H1 (cell line): ENCODE measurements around the gene PRKAG3. TPM values are rescaled to one million over a fixed set of nuclear protein-coding genes. Genes with fewer than 3 reads are reported as not detected.

Source experiments
- CTCF ChIA-PET: fragments of 300-600 bp; sonication (Branson Sonifier 250); formaldehyde crosslinking; loops from one replicate; lab custom pipeline; 2021; ENCODE audit not compliant: partially characterized antibody; lab: Charles Lee
- POLR2A ChIA-PET: fragments of 300-600 bp; sonication (Branson Sonifier 250); formaldehyde crosslinking; loops from one replicate; lab custom pipeline; 2021; ENCODE audit warnings: inconsistent platforms; ENCODE audit not compliant: partially characterized antibody; lab: Charles Lee
- DNase-seq, 2 experiments: peaks; one replicate each; pipeline versions ENCODE4 v3.0.0 to v3.0.0-alpha.2; 2010 to 2022; ENCODE audit warnings: low spot score in 2 of 2, low read depth in 1 of 2, mixed read lengths in 1 of 2
- FAIRE-seq: peaks from 2 replicates; lab custom pipeline; 2011; peaks lifted over from hg19 to GRCh38; lab: Jason Lieb, UNC
- H2AFZ ChIP-seq: 2 replicates; pipeline ENCODE4 v1.8.1; 2012; ENCODE audit warnings: low read length, inconsistent platforms
- H2AK5ac ChIP-seq: 2 replicates; pipeline ENCODE4 v1.6.1; 2013; ENCODE audit warnings: low read depth, low read length
- H2BK120ac ChIP-seq: replicated peaks from 2 replicates; pipeline ENCODE3; 2013; ENCODE audit warnings: low read depth, low read length, inconsistent platforms
- H2BK12ac ChIP-seq: 2 replicates; pipeline ENCODE4 v1.6.1; 2013; ENCODE audit warnings: low read depth, low read length
- H2BK15ac ChIP-seq: 2 replicates; pipeline ENCODE4 v1.6.1; 2013; ENCODE audit warnings: low read length
- H2BK20ac ChIP-seq: 2 replicates; pipeline ENCODE4 v1.6.1; 2013; ENCODE audit warnings: low read length
- H2BK5ac ChIP-seq: 2 replicates; pipeline ENCODE4 v1.6.1; 2013; ENCODE audit warnings: low read depth, low read length
- H3K14ac ChIP-seq: 2 replicates; pipeline ENCODE4 v1.6.1; 2013; ENCODE audit warnings: inconsistent platforms; ENCODE audit not compliant: insufficient read length
- H3K18ac ChIP-seq: 2 replicates; pipeline ENCODE4 v1.6.1; 2013; ENCODE audit warnings: low read length; ENCODE audit errors: extremely low read depth
- H3K23ac ChIP-seq: 2 replicates; pipeline ENCODE4 v1.6.1; 2013; ENCODE audit warnings: inconsistent platforms; ENCODE audit not compliant: insufficient read length
- H3K23me2 ChIP-seq: 2 replicates; pipeline ENCODE4 v1.6.1; 2013; ENCODE audit warnings: low read depth, low read length
- H3K27ac ChIP-seq: 2 replicates; pipeline ENCODE4 v1.6.1; 2011; ENCODE audit warnings: low read depth, low read length, inconsistent platforms
- H3K27me3 ChIP-seq, 4 experiments: replicated peaks in 1 of 4; 1 replicate in 1 of 4; 2 replicates in 3 of 4; pipeline versions ENCODE4 v1.6.1 to v1.8.1; 2011 to 2013; ENCODE audit warnings: low read length in 3 of 4, mild to moderate bottlenecking in 3 of 4, inconsistent platforms in 2 of 4, mixed read lengths in 2 of 4, moderate library complexity in 1 of 4; ENCODE audit not compliant: control insufficient read depth in 3 of 4, insufficient read depth in 3 of 4; ENCODE audit errors: extremely low read depth in 1 of 4
- H3K36me3 ChIP-seq, 4 experiments: 2 replicates each; pipeline versions ENCODE4 v1.6.1 to v1.8.1; 2011 to 2013; ENCODE audit warnings: mild to moderate bottlenecking in 4 of 4, low read length in 3 of 4, moderate library complexity in 2 of 4, control low read depth in 1 of 4, inconsistent platforms in 1 of 4; ENCODE audit not compliant: insufficient read depth in 4 of 4, control insufficient read depth in 2 of 4
- H3K4ac ChIP-seq: replicated peaks from 2 replicates; pipeline ENCODE3; 2013; ENCODE audit warnings: low read length, low read depth, mixed read lengths, inconsistent platforms; ENCODE audit not compliant: insufficient read length
- H3K4me1 ChIP-seq, 4 experiments: replicated peaks in 1 of 4; 1 replicate in 1 of 4; 2 replicates in 3 of 4; pipeline versions ENCODE4 v1.6.1 to v1.8.1; 2011 to 2013; ENCODE audit warnings: low read length in 3 of 4, inconsistent platforms in 2 of 4, mixed read lengths in 1 of 4; ENCODE audit not compliant: insufficient read depth in 4 of 4, control insufficient read depth in 3 of 4
- H3K4me2 ChIP-seq, 2 experiments: 2 replicates each; pipeline versions ENCODE4 v1.6.1 to v1.8.1; 2011 to 2013; ENCODE audit warnings: low read depth in 2 of 2, low read length in 2 of 2, control low read depth in 1 of 2, inconsistent platforms in 1 of 2, mild to moderate bottlenecking in 1 of 2; ENCODE audit not compliant: insufficient read depth in 1 of 2
- H3K4me3 ChIP-seq, 4 experiments: fragments of 200-600, 300-600 bp in 1 of 4; sonication (generic), shearing (Covaris generic), sonication (Bioruptor Twin) in 1 of 4; 2 replicates each; pipeline versions ENCODE4 v1.5.1 to v1.8.1; 2011 to 2016; ENCODE audit warnings: low read length in 4 of 4, low read depth in 3 of 4, control low read depth in 2 of 4, inconsistent platforms in 2 of 4, mild to moderate bottlenecking in 2 of 4, mixed read lengths in 1 of 4, moderate library complexity in 1 of 4; ENCODE audit not compliant: insufficient read depth in 2 of 4; ENCODE audit errors: extremely low read depth in 1 of 4
- H3K56ac ChIP-seq: replicated peaks from 2 replicates; pipeline ENCODE3; 2013; ENCODE audit warnings: low read depth, mild to moderate bottlenecking, mixed read lengths, low read length, inconsistent platforms; ENCODE audit not compliant: insufficient read length
- H3K79me1 ChIP-seq: 2 replicates; pipeline ENCODE4 v1.6.1; 2013; ENCODE audit warnings: low read depth, low read length, control low read depth
- H3K79me2 ChIP-seq, 2 experiments: 2 replicates each; pipeline versions ENCODE4 v1.6.1 to v1.8.1; 2012 to 2013; ENCODE audit warnings: low read length in 2 of 2, mild to moderate bottlenecking in 2 of 2, inconsistent platforms in 1 of 2; ENCODE audit not compliant: insufficient read depth in 2 of 2, control insufficient read depth in 1 of 2
- H3K9ac ChIP-seq, 4 experiments: replicated peaks in 1 of 4; 1 replicate in 1 of 4; 2 replicates in 3 of 4; pipeline versions ENCODE4 v1.6.1 to v1.8.1; 2011 to 2013; ENCODE audit warnings: low read depth in 3 of 4, low read length in 3 of 4, control low read depth in 2 of 4, mild to moderate bottlenecking in 2 of 4, moderate library complexity in 2 of 4, inconsistent platforms in 1 of 4; ENCODE audit errors: extremely low read depth in 1 of 4
- H3K9me3 ChIP-seq, 2 experiments: 2 replicates each; pipeline versions ENCODE4 v1.6.1 to v1.8.1; 2012 to 2013; ENCODE audit warnings: mild to moderate bottlenecking in 2 of 2, moderate library complexity in 2 of 2, control low read depth in 1 of 2, inconsistent platforms in 1 of 2, low read depth in 1 of 2, low read length in 1 of 2, mixed read lengths in 1 of 2; ENCODE audit not compliant: insufficient read depth in 2 of 2
- H4K20me1 ChIP-seq, 2 experiments: replicated peaks in 1 of 2; 2 replicates each; pipeline versions ENCODE3 to v1.8.1; 2011 to 2013; ENCODE audit warnings: inconsistent platforms in 2 of 2, low read length in 2 of 2, mild to moderate bottlenecking in 1 of 2; ENCODE audit not compliant: insufficient read depth in 2 of 2, control insufficient read depth in 1 of 2
- H4K5ac ChIP-seq: 2 replicates; pipeline ENCODE4 v1.6.1; 2013; ENCODE audit warnings: low read length, low read depth, mixed read lengths, inconsistent platforms; ENCODE audit not compliant: insufficient read length
- H4K8ac ChIP-seq: 2 replicates; pipeline ENCODE4 v1.8.0; 2013; ENCODE audit warnings: mild to moderate bottlenecking, moderate library complexity, low read length, inconsistent platforms; ENCODE audit not compliant: insufficient read depth; ENCODE audit errors: extremely low read depth
- H4K91ac ChIP-seq: replicated peaks from 2 replicates; pipeline ENCODE3; 2013; ENCODE audit warnings: low read length, mixed read lengths, inconsistent platforms; ENCODE audit not compliant: insufficient read length
- BRCA1 ChIP-seq: IDR thresholded peaks from 2 replicates; pipeline ENCODE4 v1.6.1; 2012; ENCODE audit warnings: low read depth, low read length, improper control_type of control experiment
- E2F6 ChIP-seq: IDR thresholded peaks from 2 replicates; pipeline ENCODE4 v1.6.1; 2012; ENCODE audit warnings: inconsistent platforms
- HDAC6 ChIP-seq: IDR thresholded peaks from one replicate; pipeline ENCODE4 v1.7.1; 2012; ENCODE audit warnings: low read depth, mild to moderate bottlenecking, inconsistent platforms, low read length, moderate library complexity
- JUN ChIP-seq: IDR thresholded peaks from 2 replicates; pipeline ENCODE4 v1.6.1; 2011; ENCODE audit warnings: low read depth, mild to moderate bottlenecking, improper control_type of control experiment, low read length
- KDM5A ChIP-seq: fragments of 200-600 bp; IDR thresholded peaks from 2 replicates; pipeline ENCODE4 v1.7.1; 2012; ENCODE audit warnings: mild to moderate bottlenecking, low read length, inconsistent platforms, mixed read lengths
- MAX ChIP-seq: IDR thresholded peaks from 2 replicates; pipeline ENCODE4 v1.6.1; 2012; ENCODE audit warnings: inconsistent platforms
- NRF1 ChIP-seq: IDR thresholded peaks from 2 replicates; pipeline ENCODE4 v1.6.1; 2011; ENCODE audit warnings: mild to moderate bottlenecking, low read depth, low read length, improper control_type of control experiment
- SIN3A ChIP-seq, 2 experiments: IDR thresholded peaks in 1 of 2; conservative IDR thresholded peaks in 1 of 2; 2 replicates each; pipeline ENCODE4 v1.6.1; 2011 to 2012; ENCODE audit warnings: low read length in 2 of 2, improper control_type of control experiment in 1 of 2, low read depth in 1 of 2, mild to moderate bottlenecking in 1 of 2
- SP1 ChIP-seq: IDR thresholded peaks from 2 replicates; pipeline ENCODE4 v1.6.1; 2011; ENCODE audit warnings: low read depth, low read length
- SP4 ChIP-seq: IDR thresholded peaks from 2 replicates; pipeline ENCODE4 v1.6.1; 2012; ENCODE audit warnings: low read length, inconsistent platforms
- TAF1 ChIP-seq: IDR thresholded peaks from 2 replicates; pipeline ENCODE4 v1.6.1; 2011; ENCODE audit warnings: mild to moderate bottlenecking, low read depth, low read length
- ZNF274 ChIP-seq: IDR thresholded peaks from 2 replicates; pipeline ENCODE4 v1.7.0; 2012; ENCODE audit warnings: low read length, borderline replicate concordance; ENCODE audit errors: extremely low read depth
- WGBS, 2 experiments: shearing (Covaris generic) in 1 of 2; methylation state at CpG; one replicate each; pipeline versions ENCODE4 v1.1.6 to v1.1.7; 2013 to 2015; ENCODE audit warnings: low lambda C conversion rate in 2 of 2, mixed read lengths in 2 of 2, inconsistent platforms in 1 of 2, low coverage in 1 of 2, missing lambda C conversion rate in 1 of 2; ENCODE audit not compliant: insufficient replicate concordance in 2 of 2, insufficient coverage in 1 of 2, insufficient read length in 1 of 2; ENCODE audit errors: extremely low coverage in 1 of 2, missing lambda C conversion rate in 1 of 2; 5-methylcytosine and 5-hydroxymethylcytosine counted together
- polyA plus RNA-seq, 7 experiments: library from polyadenylated mRNA; depleted of rRNA in 3 of 7; stranded (reverse) in 5 of 7; unstranded in 2 of 7; fragments of >200 nt in 5 of 7; fragments of 200-250 nt in 2 of 7; gene quantifications; 1 replicate in 5 of 7; 2 replicates in 1 of 7; 4 replicates in 1 of 7; pipeline versions ENCODE4 v1.2.1 to v1.2.3, GENCODE V29; 2011 to 2013; ENCODE audit warnings: missing spikeins in 2 of 7, mixed read lengths in 2 of 7
- total RNA-seq: library from RNA; stranded (reverse); fragmentation: NEBNext Ultra II Directional; extraction: Animal tissue kit (Norgen Biotek cat#: 25700); gene quantifications from 2 replicates; pipeline ENCODE4 v1.2.1, GENCODE V29; 2021

The PRKAG3 gene
- total and polyA plus RNA-seq, 2 of the 8 experiments (the other 6 are each of a cell fraction or from before 2014, with no cell fraction given): not detected

GRCh38 chr2:218851286-218851685 is 19.7 kb upstream of the PRKAG3 start:
- H3K79me2 ChIP-seq: no peaks in the 10 kb centered on the region
- H2BK20ac ChIP-seq: no peak overlapping the region
- ChIA-PET CTCF (interaction anchor here (0.6 to 7.5 kb wide), 18 partner anchors 10 to 224 kb away, joined by 3 to 93 read pairs (median 10); no protein-coding TSS in a partner anchor), POLR2A (no interaction called here)
- no peak overlapping the region for H3K18ac ChIP-seq
- TF ChIP-seq JUN: no peak
- no peak for TF ChIP-seq KDM5A
- TF ChIP-seq ZNF274: no peak
- TF ChIP-seq BRCA1: no peak
- TF ChIP-seq SP1: no peak
- TF ChIP-seq SIN3A (conservative IDR thresholded peaks at IDR 0.05 in 1 of 2, IDR thresholded peaks at IDR 0.05 in 1 of 2; ENCODE audit: low read depth in 1 of 2, low read length in 2 of 2): no peak
- TF ChIP-seq SP4: no peak
- TF ChIP-seq HDAC6: no peak
- no peak for TF ChIP-seq MAX
- TF ChIP-seq TAF1: no peak
- no peak for TF ChIP-seq E2F6
- TF ChIP-seq NRF1: no peak
- no peaks in the 10 kb centered on the region for H4K20me1 ChIP-seq
- H3K4me2 ChIP-seq: no peak overlapping the region
- H3K9me3 ChIP-seq: no peaks in the 10 kb centered on the region
- no peak for DNase-seq
- no peaks in the 10 kb centered on the region for H3K23me2 ChIP-seq
- WGBS, 2 experiments: 71% methylated on average over 3 of the region's 3 CpGs; no CpG with 5 or more reads in 1 of the 2 experiments
- no peak overlapping the region for H2BK12ac ChIP-seq
- no peak overlapping the region for H2AK5ac ChIP-seq
- H2AFZ ChIP-seq: no peak overlapping the region
- H3K4me1 ChIP-seq: peaks cover 10 to 20% (median 13%) of the 10 kb centered on the region in 4 experiments
- H4K5ac ChIP-seq: no peak overlapping the region
- peaks cover 31 to 40% (median 34%) of the 10 kb centered on the region in 4 experiments for H3K27me3 ChIP-seq
- H3K14ac ChIP-seq: no peak overlapping the region
- no peak overlapping the region for H3K56ac ChIP-seq
- H2BK5ac ChIP-seq: no peak overlapping the region
- FAIRE-seq: no peak
- H3K9ac ChIP-seq: no peak overlapping the region
- H2BK15ac ChIP-seq: no peak overlapping the region
- no peak overlapping the region for H3K27ac ChIP-seq
- no peak overlapping the region for H3K23ac ChIP-seq
- H3K36me3 ChIP-seq: no peaks in the 10 kb centered on the region
- H4K8ac ChIP-seq: no peak overlapping the region
- H3K4me3 ChIP-seq: no peak overlapping the region
- no peaks in the 10 kb centered on the region for H3K79me1 ChIP-seq
- H2BK120ac ChIP-seq: no peak overlapping the region
- H3K4ac ChIP-seq: no peak overlapping the region
- no peak overlapping the region for H4K91ac ChIP-seq
